MM.1S (cell line): ENCODE results near the gene EPDR1.

ENCODE experiments used
- DNase-seq: peaks from one replicate; pipeline ENCODE4 v3.0.0-alpha.2; 2015
- H2AFZ ChIP-seq: fragments of 300-600 bp; sonication (generic); 2 replicates; pipeline ENCODE4 v1.6.0; 2016; ENCODE audit warnings: antibody characterized with exemption, low read length
- H3F3A ChIP-seq: fragments of 300-600 bp; sonication (generic); 2 replicates; pipeline ENCODE4 v1.6.1; 2016; ENCODE audit warnings: mild to moderate bottlenecking, antibody characterized with exemption, low read length, moderate library complexity, mixed read lengths; ENCODE audit not compliant: insufficient read depth
- H3K27ac ChIP-seq: fragments of 300-600 bp; sonication (generic); 2 replicates; pipeline ENCODE4 v1.5.1; 2016; ENCODE audit warnings: mild to moderate bottlenecking, low read length
- H3K27me3 ChIP-seq: fragments of 300-600 bp; sonication (generic); replicated peaks from 2 replicates; pipeline ENCODE4 v1.6.0; 2016; ENCODE audit warnings: low read length; ENCODE audit not compliant: insufficient read depth
- H3K36me3 ChIP-seq: fragments of 300-600 bp; sonication (generic); replicated peaks from 2 replicates; pipeline ENCODE4 v1.6.1; 2016; ENCODE audit warnings: mild to moderate bottlenecking, low read length, mixed read lengths; ENCODE audit not compliant: insufficient read depth
- H3K4me1 ChIP-seq: fragments of 300-600 bp; sonication (generic); 2 replicates; pipeline ENCODE4 v1.6.1; 2016; ENCODE audit warnings: low read length, mixed read lengths
- H3K4me2 ChIP-seq: fragments of 300-600 bp; sonication (generic); 2 replicates; pipeline ENCODE4 v1.6.0; 2016; ENCODE audit warnings: low read depth, low read length
- H3K4me3 ChIP-seq: fragments of 300-600 bp; sonication (generic); 2 replicates; pipeline ENCODE4 v1.5.1; 2016; ENCODE audit warnings: low read length, mixed read lengths
- H3K79me2 ChIP-seq: fragments of 300-600 bp; sonication (generic); 2 replicates; pipeline ENCODE4 v1.6.1; 2016; ENCODE audit warnings: mixed run types, low read length, mixed read lengths
- H3K9ac ChIP-seq: fragments of 300-600 bp; sonication (generic); 2 replicates; pipeline ENCODE4 v1.6.1; 2016; ENCODE audit warnings: low read length, mixed read lengths
- H3K9me2 ChIP-seq: fragments of 300-600 bp; sonication (generic); replicated peaks from 2 replicates; pipeline ENCODE4 v1.6.1; 2016; ENCODE audit warnings: mild to moderate bottlenecking, low read length, mixed read lengths; ENCODE audit not compliant: insufficient read depth
- H3K9me3 ChIP-seq: fragments of 300-600 bp; sonication (generic); replicated peaks from 2 replicates; pipeline ENCODE4 v1.6.1; 2016; ENCODE audit warnings: mild to moderate bottlenecking, low read length, mixed read lengths; ENCODE audit not compliant: insufficient read depth
- H4K20me1 ChIP-seq: fragments of 300-600 bp; sonication (generic); 2 replicates; pipeline ENCODE4 v1.6.1; 2016; ENCODE audit warnings: mild to moderate bottlenecking, low read length, moderate library complexity, mixed read lengths; ENCODE audit not compliant: insufficient read depth
- EZH2 ChIP-seq: fragments of 300-600 bp; sonication (generic); optimal IDR thresholded peaks from 2 replicates; pipeline ENCODE3; 2017; ENCODE audit warnings: low read depth, mild to moderate bottlenecking, antibody characterized with exemption, low read length, mixed read lengths
- EZH2phosphoT487 ChIP-seq: fragments of 300-600 bp; sonication (generic); IDR thresholded peaks from 2 replicates; pipeline ENCODE4 v1.6.1; 2018; ENCODE audit warnings: antibody characterized with exemption, low read length
- TF ChIP-seq, protein P1 (sequence below): fragments of 300-600 bp; sonication (generic); IDR thresholded peaks from 2 replicates; pipeline ENCODE4 v1.5.1; 2016; ENCODE audit warnings: antibody characterized with exemption, low read length, mixed read lengths

Gene EPDR1

DNA sequence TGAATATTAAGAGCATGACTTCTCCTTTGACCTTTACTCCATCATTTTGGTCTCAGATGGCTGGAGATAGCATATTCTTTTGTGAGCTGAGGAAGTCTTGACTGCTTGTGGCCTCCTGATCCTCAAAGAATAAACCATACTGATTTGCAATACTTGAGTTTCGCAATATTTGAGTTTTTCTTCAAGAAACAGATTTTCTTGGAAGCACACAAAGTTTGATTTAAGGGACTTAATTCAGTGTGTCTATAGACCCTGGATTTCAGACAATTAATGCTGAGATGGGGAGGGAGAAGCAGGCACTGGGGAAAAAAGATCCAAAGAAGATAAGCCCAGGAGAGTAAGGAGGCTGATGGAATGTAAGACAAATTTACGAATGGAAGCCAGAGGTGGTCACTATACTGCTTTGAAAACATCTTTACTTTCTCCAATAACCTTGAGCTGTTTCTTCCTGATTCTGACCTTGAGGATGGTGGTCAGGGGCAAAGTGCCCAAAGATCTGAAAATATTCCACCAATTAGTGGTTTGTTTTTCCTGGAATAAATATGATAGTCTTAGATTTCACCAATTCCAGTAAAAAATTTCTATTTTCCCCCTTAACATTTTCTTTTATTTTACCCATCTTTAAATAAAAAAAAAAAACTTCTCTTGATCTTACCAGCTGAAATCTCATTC, 7.5 kb downstream of the EPDR1 start:
- DNase-seq: no peak
- no peak overlapping the region for H3K4me3 ChIP-seq
- no peak overlapping the region for H3K27ac ChIP-seq
- H3K9me2 ChIP-seq: no peaks in the 10 kb centered on the region
- no peaks in the 10 kb centered on the region for H3K4me1 ChIP-seq
- H3K4me2 ChIP-seq: no peak overlapping the region
- H2AFZ ChIP-seq: no peak overlapping the region
- H4K20me1 ChIP-seq: no peaks in the 10 kb centered on the region
- no peaks in the 10 kb centered on the region for H3K9me3 ChIP-seq
- no peaks in the 10 kb centered on the region for H3F3A ChIP-seq
- 0 out of 2 replicates have a peak, but pooled peaks cover 5% of the 10 kb centered on the region for H3K36me3 ChIP-seq
- TF ChIP-seq EZH2phosphoT487 (no peak), EZH2 (no peak)
- TF ChIP-seq, protein P1, sequence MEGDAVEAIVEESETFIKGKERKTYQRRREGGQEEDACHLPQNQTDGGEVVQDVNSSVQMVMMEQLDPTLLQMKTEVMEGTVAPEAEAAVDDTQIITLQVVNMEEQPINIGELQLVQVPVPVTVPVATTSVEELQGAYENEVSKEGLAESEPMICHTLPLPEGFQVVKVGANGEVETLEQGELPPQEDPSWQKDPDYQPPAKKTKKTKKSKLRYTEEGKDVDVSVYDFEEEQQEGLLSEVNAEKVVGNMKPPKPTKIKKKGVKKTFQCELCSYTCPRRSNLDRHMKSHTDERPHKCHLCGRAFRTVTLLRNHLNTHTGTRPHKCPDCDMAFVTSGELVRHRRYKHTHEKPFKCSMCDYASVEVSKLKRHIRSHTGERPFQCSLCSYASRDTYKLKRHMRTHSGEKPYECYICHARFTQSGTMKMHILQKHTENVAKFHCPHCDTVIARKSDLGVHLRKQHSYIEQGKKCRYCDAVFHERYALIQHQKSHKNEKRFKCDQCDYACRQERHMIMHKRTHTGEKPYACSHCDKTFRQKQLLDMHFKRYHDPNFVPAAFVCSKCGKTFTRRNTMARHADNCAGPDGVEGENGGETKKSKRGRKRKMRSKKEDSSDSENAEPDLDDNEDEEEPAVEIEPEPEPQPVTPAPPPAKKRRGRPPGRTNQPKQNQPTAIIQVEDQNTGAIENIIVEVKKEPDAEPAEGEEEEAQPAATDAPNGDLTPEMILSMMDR: no peak
- H3K79me2 ChIP-seq: peaks cover 81% of the 10 kb centered on the region
- no peak overlapping the region for H3K9ac ChIP-seq
- H3K27me3 ChIP-seq: no peaks in the 10 kb centered on the region

DNA sequence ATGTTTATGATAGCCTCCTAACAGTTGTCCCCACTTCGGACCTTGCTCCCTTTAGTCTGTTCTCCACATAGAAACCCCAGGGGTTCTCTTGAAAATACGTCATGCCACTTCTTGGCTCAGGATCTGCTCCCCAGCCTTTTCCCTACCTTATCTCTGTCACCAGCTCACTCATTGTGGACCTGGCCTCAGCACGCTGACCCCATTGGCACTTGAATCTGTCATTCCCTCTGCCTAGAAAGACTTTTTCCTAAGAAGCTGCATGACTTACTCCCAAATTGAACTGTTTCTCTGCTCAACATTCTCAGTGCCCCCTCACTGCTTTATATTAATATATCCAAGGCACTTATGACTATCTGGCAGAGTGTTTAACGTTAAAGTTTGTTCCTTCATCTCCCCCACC, 8.4 kb downstream of the EPDR1 start:
- Histone ChIP-seq H3K27ac (no peak overlapping the region), H3K27me3 (no peaks in the 10 kb centered on the region), H4K20me1 (no peaks in the 10 kb centered on the region), H3K9me2 (no peaks in the 10 kb centered on the region), H2AFZ (no peak overlapping the region), H3F3A (no peaks in the 10 kb centered on the region), H3K36me3 (0 out of 2 replicates have a peak, but pooled peaks cover 5% of the 10 kb centered on the region), H3K9me3 (no peaks in the 10 kb centered on the region), H3K9ac (no peak overlapping the region), H3K4me3 (no peak overlapping the region), H3K4me1 (no peaks in the 10 kb centered on the region), H3K4me2 (no peak overlapping the region), H3K79me2 (peaks cover 76% of the 10 kb centered on the region)
- TF ChIP-seq, protein P1: no peak
- no peak for TF ChIP-seq EZH2
- DNase-seq: no peak

DNA sequence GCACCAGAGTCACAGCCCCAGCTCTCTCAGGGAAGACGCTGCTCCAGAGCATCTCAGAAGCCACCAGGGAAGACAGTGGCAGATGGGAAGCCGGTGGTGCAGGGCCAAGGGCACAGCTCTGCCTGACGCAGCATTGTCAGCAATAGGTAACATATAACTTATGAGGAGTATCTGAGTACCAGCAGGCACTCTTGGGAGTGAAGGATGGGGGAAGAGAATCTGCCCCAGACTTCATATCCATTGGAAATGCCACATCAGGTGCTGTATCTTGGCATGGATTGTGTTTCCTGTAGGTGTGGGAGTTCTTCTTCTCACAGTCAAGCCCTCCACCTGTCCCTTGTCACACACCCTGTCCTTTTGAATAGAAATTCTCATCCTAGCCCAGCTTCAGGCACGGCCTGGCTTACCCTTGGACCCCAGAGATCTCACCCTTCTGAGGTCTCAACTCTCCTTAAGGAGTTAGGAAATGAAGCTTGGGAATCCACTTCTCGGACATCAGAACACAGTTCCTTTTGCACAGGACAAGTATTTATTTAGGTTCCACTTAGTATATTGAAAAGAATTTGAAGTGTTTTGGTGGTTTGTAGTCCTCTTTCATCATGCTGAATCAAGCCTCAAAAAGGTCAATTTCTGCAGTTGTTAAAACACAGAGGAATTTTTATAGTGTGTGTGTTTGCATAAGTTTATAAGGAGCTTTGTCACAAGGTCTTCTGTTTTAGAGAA, 9.9 kb downstream of the EPDR1 start:
- H3K36me3 ChIP-seq: 0 out of 2 replicates have a peak, but pooled peaks cover 5% of the 10 kb centered on the region
- peaks cover 61% of the 10 kb centered on the region for H3K79me2 ChIP-seq

More for the DNA sequence above, 9.9 kb downstream of the EPDR1 start:
- no peak overlapping the region for H3K4me3 ChIP-seq
- H3K9me3 ChIP-seq: no peaks in the 10 kb centered on the region
- H3K4me1 ChIP-seq: no peaks in the 10 kb centered on the region
- no peak overlapping the region for H3K4me2 ChIP-seq
- H3F3A ChIP-seq: no peaks in the 10 kb centered on the region
- no peak for DNase-seq
- TF ChIP-seq EZH2: no peak
- no peak for TF ChIP-seq EZH2phosphoT487
- TF ChIP-seq, protein P1: no peak
- H2AFZ ChIP-seq: no peak overlapping the region
- no peaks in the 10 kb centered on the region for H3K9me2 ChIP-seq
- H3K27me3 ChIP-seq: no peaks in the 10 kb centered on the region
- H4K20me1 ChIP-seq: no peaks in the 10 kb centered on the region
- H3K27ac ChIP-seq: no peak overlapping the region
- no peak overlapping the region for H3K9ac ChIP-seq
